ENCODE data around the gene HMX1.
A peak's percentile ranks its signal among the peaks of the same experiment; 100 is the strongest.

HMX1 gene

GRCh38 chr4:8910100-8910821 lies 38.6 kb upstream of the HMX1 start:
- peak; percentile 6 for DNase-seq (ENCODE audit: insufficient read length, low spot score)
- TF ChIP-seq PAX5 (IDR thresholded peaks at IDR 0.05; ENCODE audit: insufficient read depth, low read length, severe bottlenecking) (no peak), POLR2A (IDR thresholded peaks at IDR 0.05; ENCODE audit: low read depth, low read length) (no peak), TAF1 (IDR thresholded peaks at IDR 0.05; ENCODE audit: low read depth, low read length) (no peak)
- no peak for FAIRE-seq

- no peak for TF ChIP-seq POU2F2 (IDR thresholded peaks at IDR 0.05; ENCODE audit: low read depth, low read length)
- TF ChIP-seq PAX5 (IDR thresholded peaks at IDR 0.05; ENCODE audit: insufficient read depth, low read length, severe bottlenecking) = no peak
- TF ChIP-seq POLR2A (IDR thresholded peaks at IDR 0.05; ENCODE audit: low read depth, low read length) = no peak
- no peak for TF ChIP-seq TAF1 (IDR thresholded peaks at IDR 0.05; ENCODE audit: low read depth, low read length)
- no peak for TF ChIP-seq SPI1 (IDR thresholded peaks at IDR 0.05; ENCODE audit: low read depth, low read length)
- TF ChIP-seq POLR2AphosphoS5 (IDR thresholded peaks at IDR 0.05; ENCODE audit: low read depth, low read length) = no peak
- no peak for FAIRE-seq
- DNase-seq (ENCODE audit: insufficient read length, low spot score) = peak; percentile 4
These were observed 37.9 kb upstream of the HMX1 start for GRCh38 chr4:8909548-8909947.

GRCh38 chr4:8908206-8908893 lies 36.7 kb upstream of the HMX1 start:
- DNase-seq (ENCODE audit: insufficient read length, low spot score) = no peak
- no peak for TF ChIP-seq POLR2AphosphoS5 (IDR thresholded peaks at IDR 0.05; ENCODE audit: low read depth, low read length)
- TF ChIP-seq PAX5 (IDR thresholded peaks at IDR 0.05; ENCODE audit: insufficient read depth, low read length, severe bottlenecking) = no peak
- TF ChIP-seq POLR2A (IDR thresholded peaks at IDR 0.05; ENCODE audit: low read depth, low read length) = no peak
- no peak for TF ChIP-seq POU2F2 (IDR thresholded peaks at IDR 0.05; ENCODE audit: low read depth, low read length)
- no peak for TF ChIP-seq SPI1 (IDR thresholded peaks at IDR 0.05; ENCODE audit: low read depth, low read length)
- TF ChIP-seq TAF1 (IDR thresholded peaks at IDR 0.05; ENCODE audit: low read depth, low read length) = no peak
- no peak for FAIRE-seq

- no peak for FAIRE-seq
- DNase-seq (ENCODE audit: insufficient read length, low spot score) = no peak
- TF ChIP-seq POLR2AphosphoS5 (IDR thresholded peaks at IDR 0.05; ENCODE audit: low read depth, low read length) (no peak), PAX5 (IDR thresholded peaks at IDR 0.05; ENCODE audit: insufficient read depth, low read length, severe bottlenecking) (no peak), POLR2A (IDR thresholded peaks at IDR 0.05; ENCODE audit: low read depth, low read length) (no peak), POU2F2 (IDR thresholded peaks at IDR 0.05; ENCODE audit: low read depth, low read length) (no peak), TAF1 (IDR thresholded peaks at IDR 0.05; ENCODE audit: low read depth, low read length) (no peak), SPI1 (IDR thresholded peaks at IDR 0.05; ENCODE audit: low read depth, low read length) (no peak)
These were observed 36.1 kb upstream of the HMX1 start for GRCh38 chr4:8907596-8908205.

- DNase-seq (ENCODE audit: insufficient read length, low spot score) = no peak
- TF ChIP-seq TAF1 (IDR thresholded peaks at IDR 0.05; ENCODE audit: low read depth, low read length) (no peak), POLR2A (IDR thresholded peaks at IDR 0.05; ENCODE audit: low read depth, low read length) (no peak), PAX5 (IDR thresholded peaks at IDR 0.05; ENCODE audit: insufficient read depth, low read length, severe bottlenecking) (no peak), POLR2AphosphoS5 (IDR thresholded peaks at IDR 0.05; ENCODE audit: low read depth, low read length) (no peak), POU2F2 (IDR thresholded peaks at IDR 0.05; ENCODE audit: low read depth, low read length) (no peak), SPI1 (IDR thresholded peaks at IDR 0.05; ENCODE audit: low read depth, low read length) (no peak)
- no peak for FAIRE-seq
These were observed 35.5 kb upstream of the HMX1 start for GRCh38 chr4:8906991-8907595.

GRCh38 chr4:8906668-8906970 lies 35.0 kb upstream of the HMX1 start:
- TF ChIP-seq PAX5 (IDR thresholded peaks at IDR 0.05; ENCODE audit: insufficient read depth, low read length, severe bottlenecking) (no peak), POLR2A (IDR thresholded peaks at IDR 0.05; ENCODE audit: low read depth, low read length) (no peak), SPI1 (IDR thresholded peaks at IDR 0.05; ENCODE audit: low read depth, low read length) (no peak), TAF1 (IDR thresholded peaks at IDR 0.05; ENCODE audit: low read depth, low read length) (no peak)
- DNase-seq (ENCODE audit: insufficient read length, low spot score) = no peak
- FAIRE-seq = no peak

- DNase-seq (ENCODE audit: insufficient read length, low spot score) = no peak
- TF ChIP-seq TAF1 (IDR thresholded peaks at IDR 0.05; ENCODE audit: low read depth, low read length) = no peak
- TF ChIP-seq POLR2AphosphoS5 (IDR thresholded peaks at IDR 0.05; ENCODE audit: low read depth, low read length) = no peak
- no peak for TF ChIP-seq POLR2A (IDR thresholded peaks at IDR 0.05; ENCODE audit: low read depth, low read length)
- TF ChIP-seq PAX5 (IDR thresholded peaks at IDR 0.05; ENCODE audit: insufficient read depth, low read length, severe bottlenecking) = no peak
- TF ChIP-seq POU2F2 (IDR thresholded peaks at IDR 0.05; ENCODE audit: low read depth, low read length) = no peak
- TF ChIP-seq SPI1 (IDR thresholded peaks at IDR 0.05; ENCODE audit: low read depth, low read length) = no peak
- no peak for FAIRE-seq
These were observed 34.4 kb upstream of the HMX1 start for GRCh38 chr4:8905773-8906667.

GRCh38 chr4:8905226-8905772 lies 33.7 kb upstream of the HMX1 start:
- TF ChIP-seq POLR2AphosphoS5 (IDR thresholded peaks at IDR 0.05; ENCODE audit: low read depth, low read length) = no peak
- no peak for TF ChIP-seq PAX5 (IDR thresholded peaks at IDR 0.05; ENCODE audit: insufficient read depth, low read length, severe bottlenecking)
- TF ChIP-seq POU2F2 (IDR thresholded peaks at IDR 0.05; ENCODE audit: low read depth, low read length) = no peak
- no peak for TF ChIP-seq POLR2A (IDR thresholded peaks at IDR 0.05; ENCODE audit: low read depth, low read length)
- TF ChIP-seq SPI1 (IDR thresholded peaks at IDR 0.05; ENCODE audit: low read depth, low read length) = no peak
- TF ChIP-seq TAF1 (IDR thresholded peaks at IDR 0.05; ENCODE audit: low read depth, low read length) = no peak
- DNase-seq (ENCODE audit: insufficient read length, low spot score) = no peak
- FAIRE-seq = no peak

Data from GM12891 (cell line).